ENCODE measurements around the gene SEC61A2.

- TF ChIP-seq CTCF (IDR thresholded peaks at IDR 0.05) = no peak
- no peak for TF ChIP-seq POLR2AphosphoS5 (IDR thresholded peaks at IDR 0.05)
- TF ChIP-seq POLR2A (IDR thresholded peaks at IDR 0.05) = no peak
Observed at GRCh38 chr10:12162927-12163326, 33.5 kb downstream of the SEC61A2 start.

Data from upper lobe of left lung (tissue), 4 donors.